Activated CD8-positive, alpha-beta memory T cell treated with anti-CD3 and anti-CD28 coated beads for 4 hours (primary cell): ENCODE data around the gene SPATA33.
"Not testable (repeated sequence)": the region's sequence is repeated elsewhere in the genome, so short reads cannot be mapped to it uniquely, and the experiment has no call there.

Experiments
- DNase-seq, 2 donors: peaks; one replicate each; pipeline ENCODE4 v3.0.0-alpha.2; 2020; ENCODE audit warnings: low read depth in 2 of 2

Gene SPATA33

DNA sequence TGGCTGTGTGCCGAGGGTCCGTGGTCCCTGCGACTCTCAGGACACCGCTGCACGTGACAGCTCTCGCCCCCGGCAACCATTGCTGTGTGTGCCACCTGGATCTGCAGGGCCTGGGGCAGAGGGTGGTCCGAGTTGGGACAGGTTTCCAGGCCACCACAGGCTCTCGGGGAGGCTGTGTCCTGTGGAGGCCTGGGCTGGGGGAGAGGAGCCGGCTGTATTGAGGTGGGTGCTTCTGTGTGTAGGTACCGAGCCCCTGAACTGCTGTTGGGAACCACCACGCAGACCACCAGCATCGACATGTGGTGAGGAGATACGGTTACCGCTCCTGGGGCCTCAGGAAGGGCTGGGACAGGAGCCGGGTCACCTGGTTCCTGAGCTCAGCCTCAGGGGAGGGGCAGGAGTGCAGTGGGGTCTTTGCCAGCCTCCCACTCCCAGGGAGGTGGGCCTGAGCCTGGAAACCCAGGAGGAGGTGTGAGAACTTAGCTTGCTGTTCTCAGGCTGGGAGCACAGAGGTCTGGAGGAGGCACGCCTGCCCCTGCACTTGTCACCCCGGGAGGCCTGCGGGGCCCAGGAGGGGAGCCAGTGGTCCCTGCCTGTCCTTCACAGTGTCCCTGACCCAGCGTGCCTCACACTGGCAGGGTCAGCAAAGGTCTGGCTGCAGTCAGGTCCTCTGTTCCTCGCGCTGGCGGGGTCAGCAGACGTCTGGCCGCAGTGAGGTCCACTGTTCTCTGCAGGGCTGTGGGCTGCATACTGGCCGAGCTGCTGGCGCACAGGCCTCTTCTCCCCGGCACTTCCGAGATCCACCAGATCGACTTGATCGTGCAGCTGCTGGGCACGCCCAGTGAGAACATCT, 36.5 kb downstream of the SPATA33 start:
- no peak for DNase-seq

DNA sequence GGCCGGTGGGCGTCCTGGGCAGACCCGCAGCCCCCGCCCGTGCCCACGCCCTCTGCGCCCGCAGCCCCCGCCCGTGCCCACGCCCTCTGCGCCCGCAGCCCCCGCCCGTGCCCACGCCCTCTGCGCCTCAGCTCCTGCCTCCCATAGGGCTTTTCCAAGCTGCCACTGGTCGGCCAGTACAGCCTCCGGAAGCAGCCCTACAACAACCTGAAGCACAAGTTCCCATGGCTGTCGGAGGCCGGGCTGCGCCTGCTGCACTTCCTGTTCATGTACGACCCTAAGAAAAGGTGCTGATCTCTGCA, 37.1 kb downstream of the SPATA33 start:
- not testable (repeated sequence) for DNase-seq

DNA sequence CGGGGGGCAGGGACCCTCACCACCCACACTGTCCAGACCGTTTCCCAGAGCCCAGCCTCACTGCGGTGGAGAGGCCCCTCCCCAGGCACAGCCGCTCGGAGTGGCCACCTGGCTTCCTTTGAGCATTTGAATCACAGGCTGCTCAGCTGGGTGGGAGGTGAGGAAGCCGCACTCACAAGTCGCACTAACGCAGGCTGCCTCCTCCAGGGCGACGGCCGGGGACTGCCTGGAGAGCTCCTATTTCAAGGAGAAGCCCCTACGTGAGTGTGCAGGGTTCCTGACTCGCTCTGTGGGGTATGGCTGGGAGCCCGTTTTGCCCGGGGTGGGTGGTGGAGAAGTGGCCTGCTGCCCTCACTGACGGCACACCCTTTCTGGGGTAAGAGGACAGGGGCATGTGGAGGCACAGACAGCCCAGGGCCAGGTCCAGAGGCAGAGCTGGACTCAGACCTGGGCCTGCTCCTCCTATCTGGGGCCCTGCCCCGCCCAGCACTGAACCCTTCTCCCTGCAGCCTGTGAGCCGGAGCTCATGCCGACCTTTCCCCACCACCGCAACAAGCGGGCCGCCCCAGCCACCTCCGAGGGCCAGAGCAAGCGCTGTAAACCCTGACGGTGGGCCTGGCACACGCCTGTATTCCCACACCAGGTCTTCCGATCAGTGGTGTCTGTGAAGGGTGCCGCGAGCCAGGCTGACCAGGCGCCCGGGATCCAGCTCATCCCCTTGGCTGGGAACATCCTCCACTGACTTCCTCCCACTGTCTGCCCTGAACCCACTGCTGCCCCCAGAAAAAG, 37.6 kb downstream of the SPATA33 start:
- DNase-seq = no peak

DNA sequence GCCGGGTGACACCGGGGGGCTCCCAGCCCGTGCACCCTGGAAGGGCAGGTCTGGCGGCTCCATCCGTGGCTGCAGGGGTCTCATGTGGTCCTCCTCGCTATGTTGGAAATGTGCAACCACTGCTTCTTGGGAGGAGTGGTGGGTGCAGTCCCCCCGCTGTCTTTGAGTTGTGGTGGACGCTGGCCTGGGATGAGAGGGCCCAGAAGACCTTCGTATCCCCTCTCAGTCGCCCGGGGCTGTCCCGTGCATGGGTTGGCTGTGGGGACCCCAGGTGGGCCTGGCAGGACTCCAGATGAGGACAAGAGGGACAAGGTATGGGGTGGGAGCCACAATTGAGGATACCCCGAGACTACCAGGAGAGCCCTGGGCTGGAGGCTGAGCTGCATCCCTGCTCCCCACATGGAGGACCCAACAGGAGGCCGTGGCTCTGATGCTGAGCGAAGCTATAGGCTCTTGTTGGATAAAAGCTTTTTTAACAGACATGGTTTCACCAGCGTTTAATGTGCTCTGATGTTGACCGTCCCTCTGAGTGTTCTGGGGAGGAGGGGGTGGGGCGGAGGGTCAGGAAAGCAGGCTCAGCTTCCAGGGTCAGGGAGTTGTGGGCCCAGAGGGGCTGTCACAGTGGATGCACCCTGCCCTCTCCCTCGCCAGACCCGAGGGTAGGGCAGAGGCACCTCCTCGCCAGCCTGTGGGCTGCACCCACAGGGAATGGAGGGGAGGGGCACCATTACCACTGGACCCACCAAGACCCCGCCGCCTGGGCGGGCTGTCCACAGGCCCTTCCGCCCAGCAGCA, 38.4 kb downstream of the SPATA33 start:
- DNase-seq = no peak

DNA sequence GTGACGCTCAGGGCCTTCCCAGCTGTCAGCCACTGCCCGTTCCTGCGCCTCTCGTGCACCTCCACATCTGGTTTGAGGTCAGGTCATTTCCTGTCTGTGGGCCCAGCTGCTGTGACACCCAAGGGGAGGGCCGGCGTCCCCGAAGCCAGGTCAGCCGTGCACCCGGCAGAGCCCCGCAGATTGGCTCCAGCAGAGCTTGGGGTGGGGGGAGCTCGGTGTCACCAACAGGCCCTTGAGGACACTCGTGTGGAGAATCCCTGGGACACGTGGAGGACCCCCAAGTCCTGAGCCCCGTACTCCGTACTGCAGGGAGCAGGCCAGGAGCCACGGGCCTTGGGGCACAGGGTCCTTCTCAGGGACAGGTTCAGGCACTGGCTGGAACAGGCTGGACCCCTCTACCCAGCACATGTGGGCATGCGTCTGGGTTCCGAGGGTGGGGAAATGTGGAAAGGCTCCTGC, 39.1 kb downstream of the SPATA33 start:
- no peak for DNase-seq

DNA sequence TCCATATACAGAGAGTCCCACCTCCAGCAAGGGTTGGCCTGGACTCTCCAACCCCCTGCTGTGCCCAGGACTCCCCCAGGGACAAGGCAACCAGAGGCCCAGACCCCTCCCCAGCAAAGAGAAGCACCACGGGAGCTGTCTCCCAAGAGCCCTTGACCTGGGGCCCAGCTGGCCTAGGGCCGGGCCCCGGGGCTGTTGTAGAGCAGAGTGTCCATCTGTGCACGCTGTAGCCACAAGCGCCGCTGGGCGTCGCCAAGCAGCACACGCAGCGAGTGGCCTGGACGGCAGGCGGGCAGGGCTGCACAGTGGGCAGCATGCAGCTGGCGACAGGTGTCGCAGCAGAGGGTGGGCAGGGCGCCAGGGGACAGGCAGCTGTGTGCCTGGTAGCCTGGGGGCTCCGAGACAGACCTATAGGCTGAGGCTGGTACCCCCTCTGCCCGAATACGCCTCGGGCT, 39.6 kb downstream of the SPATA33 start:
- no peak for DNase-seq

DNA sequence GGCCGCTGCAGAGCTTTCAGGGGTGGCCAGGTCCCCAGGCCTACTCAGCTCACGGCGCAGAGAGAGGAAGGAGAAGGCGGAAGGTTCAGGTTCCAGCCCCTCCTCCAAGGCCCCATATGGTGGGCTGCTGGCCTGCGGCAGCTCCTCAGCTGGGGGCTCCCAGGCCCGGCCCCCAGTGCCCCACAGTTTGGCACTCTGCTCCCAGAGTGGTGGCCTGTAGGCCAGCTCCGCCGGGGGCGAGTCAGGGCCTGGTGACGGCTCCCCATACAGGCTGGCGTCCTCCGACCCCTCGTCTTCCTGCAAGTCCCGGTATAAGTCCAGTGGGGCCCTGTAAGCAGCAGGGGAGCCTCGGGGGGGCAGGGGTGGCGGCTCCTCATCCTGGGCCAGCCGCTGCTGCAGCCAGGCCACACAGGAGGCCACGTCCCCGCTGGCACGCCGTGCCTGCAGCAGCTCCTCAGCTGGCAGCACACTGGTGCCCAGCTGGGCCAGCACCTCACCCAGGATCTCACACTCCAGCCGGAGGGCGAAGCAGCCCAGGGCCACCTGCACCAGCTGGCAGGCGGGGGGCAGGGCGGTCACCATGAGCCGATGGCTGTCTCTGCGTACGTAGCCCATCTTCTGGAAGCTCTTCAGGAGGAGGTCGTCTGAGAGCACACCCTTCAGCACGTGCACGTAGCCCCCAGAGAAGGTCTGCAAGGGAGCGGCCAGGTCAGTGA, 40.1 kb downstream of the SPATA33 start:
- no peak for DNase-seq

DNA sequence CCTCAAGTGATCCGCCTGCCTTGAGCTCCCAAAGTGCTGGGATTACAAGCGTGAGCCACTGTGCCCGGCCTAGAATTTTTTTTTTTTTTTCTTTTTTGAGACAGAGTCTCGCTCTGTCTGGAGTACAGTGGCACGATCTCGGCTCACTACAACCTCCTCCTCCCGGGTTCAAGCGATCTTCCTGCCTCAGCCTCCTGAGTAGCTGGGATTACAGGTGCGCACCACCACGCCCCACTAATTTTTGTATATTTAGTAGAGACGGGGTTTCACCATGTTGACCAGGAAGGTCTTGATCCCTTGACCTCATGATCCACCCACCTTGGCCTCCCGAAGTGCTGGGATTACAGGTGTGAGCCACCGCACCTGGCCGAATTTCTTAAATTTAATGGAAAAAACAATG, 41.1 kb downstream of the SPATA33 start:
- not testable (repeated sequence) for DNase-seq

DNA sequence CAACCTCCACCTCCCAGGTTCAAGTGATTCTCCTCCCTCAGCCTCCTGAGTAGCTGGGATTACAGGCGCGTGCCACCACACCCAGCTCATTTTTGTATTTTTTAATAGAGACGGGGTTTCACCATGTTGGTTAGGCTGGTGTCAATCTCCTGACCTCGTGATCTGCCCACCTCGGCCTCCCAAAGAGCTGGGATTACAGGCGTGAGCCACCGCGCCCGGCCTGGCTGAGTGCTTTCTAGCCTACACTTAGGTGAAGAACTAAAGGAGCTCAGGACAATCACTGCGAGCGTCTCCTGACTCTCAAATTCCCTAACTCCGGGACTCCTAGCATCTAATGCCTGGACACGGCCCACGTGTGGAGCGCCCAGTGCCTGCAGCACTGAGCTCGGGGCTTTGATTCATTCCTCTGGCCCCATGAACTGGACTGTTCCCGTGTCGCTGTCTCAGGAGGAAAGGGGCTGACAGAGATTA, 42.0 kb downstream of the SPATA33 start:
- not testable (repeated sequence) for DNase-seq

DNA sequence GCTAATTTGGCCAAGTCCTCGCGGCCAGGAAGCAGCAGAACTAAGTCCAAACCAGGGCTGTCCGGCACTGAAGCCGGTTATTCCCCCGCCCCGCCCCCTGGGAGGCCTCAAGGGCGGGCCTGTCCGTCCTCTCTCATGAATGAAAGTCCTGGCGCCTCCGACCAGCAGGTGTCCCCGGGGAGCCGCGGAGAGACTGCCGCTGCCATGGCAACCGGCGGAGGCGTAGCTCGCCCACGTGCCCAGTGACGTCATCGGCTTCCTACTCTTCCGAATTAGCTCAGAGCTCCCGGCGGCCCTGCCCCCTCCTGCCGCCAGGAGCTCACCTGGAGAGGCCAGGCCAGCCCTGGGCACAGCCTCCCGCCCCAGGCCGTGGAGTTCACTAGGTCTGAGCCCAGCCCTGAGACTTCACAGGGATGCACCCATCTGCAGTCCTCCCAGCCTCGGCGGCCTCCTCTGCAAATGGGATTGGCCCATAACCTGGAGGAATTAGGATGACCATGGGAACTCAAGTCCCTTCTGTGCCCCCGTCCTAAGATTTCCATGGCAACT, 42.5 kb downstream of the SPATA33 start:
- peak; percentile 96 for DNase-seq

DNA sequence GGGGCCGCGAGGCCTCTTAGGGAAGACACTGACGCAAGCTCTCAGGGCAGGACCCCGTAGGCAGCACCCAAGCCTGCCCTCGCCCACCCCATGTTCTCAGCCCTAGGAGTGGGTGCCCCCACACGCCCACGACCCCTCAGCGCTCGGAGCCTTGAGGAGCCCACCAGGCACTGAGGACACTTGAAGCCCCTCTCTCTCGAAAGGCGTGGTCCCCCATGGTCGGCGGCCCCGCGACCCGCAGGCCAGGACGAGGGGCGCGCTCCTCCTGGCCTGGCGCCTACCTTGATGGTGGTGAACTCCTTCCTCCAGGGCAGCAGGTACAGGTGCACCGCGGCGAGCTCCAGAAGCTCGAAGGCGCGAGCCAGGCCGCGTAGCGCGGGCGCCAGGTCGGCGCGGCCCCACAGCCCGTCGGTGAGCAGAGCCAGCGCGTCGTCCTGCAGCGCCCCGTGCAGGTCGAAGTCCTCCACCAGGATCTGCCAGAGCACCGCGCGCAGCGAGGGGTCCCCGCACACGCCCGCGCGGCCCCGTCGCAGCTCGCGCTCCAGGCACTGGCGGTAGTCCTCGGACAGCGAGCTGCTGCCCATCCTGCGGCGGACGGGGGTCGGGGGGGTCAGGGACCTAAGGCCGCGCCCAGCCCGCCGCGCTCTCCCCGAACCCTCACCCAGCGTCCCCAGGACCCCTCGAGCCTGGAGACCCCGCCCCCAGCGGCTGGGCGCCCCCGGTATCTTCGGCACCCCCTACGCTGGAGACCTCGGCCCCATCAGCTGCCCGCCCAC, 43.2 kb downstream of the SPATA33 start:
- DNase-seq = no peak

DNA sequence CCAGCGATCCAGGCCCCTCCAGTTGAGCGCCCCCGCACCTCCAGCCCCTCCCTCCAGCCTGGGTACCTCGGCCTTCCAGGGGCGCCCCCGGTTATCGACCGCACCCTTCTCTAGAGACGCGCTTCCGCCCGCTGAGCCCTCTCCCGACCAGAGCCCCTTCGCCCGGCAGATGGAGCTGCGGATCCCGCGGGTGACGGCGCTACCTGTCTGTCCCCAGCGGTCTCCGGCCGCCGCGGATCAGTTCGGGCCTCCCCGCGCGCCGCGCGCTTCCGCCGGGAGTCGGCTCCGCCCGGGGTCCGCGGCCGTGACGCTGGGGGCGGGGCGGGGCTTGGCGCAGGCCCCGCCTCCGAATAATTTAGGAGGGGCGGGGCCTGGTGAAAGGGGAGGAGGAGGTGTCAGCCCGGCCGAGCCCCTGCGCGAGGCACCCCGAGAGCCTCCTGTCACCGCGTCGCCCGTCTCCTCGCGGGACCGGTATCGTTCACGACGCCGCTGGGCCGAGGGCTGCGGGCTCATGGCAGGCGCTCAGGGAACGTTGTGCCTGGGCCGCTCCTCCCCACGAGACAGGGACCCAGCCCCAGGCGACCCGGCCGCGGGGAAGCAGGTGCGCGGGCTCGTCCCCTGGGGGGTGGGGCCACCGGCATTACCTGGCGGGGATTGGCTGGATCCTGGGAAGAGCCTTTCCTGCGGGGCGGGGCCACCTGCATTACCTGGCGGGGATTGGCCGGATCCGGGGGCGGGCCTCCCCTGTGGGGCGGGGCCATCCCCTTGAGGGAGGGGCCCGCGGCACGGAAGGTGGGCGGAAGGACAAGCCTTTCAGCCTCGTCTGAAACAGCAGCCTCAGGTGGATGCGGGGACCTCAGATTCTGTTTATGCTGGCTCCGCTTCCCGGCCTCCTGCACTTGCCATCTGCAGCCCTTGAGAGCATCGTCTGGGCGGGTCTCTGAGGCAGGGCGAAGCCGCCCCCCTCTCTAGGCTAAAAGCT, 44.1 kb downstream of the SPATA33 start, which contains the start of gene SPATA2L:
SPATA2L (minus strand) TSS at position 281 of the 982 bp plus-strand sequence. CDS start 473 bp downstream, outside the sequence.
- peak; percentile 93 to 96 for DNase-seq

DNA sequence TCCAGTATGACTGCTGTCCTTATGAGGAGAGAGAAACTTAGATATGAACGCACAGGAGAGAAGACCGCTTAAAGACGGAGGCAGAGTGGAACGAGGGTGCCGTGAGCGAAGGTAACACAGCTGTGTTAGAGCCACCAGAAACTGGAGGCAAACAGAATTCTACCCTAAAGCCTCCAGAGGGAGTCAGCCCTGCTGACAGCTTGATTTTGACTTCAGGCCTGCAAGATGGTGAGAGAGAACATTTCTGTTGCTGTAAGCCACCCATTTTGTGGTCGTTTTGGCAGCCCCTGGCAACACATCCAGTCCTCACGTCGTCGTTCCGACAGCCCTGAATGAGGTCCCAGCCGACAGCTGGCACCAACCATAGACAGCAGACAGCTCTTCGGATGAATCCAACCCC, 46.6 kb downstream of the SPATA33 start:
- no peak for DNase-seq

DNA sequence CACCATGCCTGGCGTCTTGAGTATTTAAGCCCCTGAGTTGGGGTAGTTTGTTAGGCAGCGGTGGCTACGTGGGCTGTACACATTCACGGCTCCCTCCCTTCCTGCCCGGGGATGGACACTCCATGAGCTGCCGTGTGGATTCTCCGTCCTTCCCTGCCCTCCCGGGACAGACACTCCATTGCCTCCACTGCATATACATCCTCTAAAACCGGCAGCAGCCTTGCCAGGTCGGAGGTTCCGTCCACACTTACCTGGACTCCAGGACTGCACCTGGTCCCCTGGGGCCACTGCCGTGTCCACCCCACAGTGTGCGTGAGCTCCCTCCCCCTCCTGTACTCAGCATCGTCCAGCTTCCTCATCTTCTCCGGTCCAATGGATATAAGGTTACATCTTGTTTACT, 47.4 kb downstream of the SPATA33 start:
- no peak for DNase-seq

DNA sequence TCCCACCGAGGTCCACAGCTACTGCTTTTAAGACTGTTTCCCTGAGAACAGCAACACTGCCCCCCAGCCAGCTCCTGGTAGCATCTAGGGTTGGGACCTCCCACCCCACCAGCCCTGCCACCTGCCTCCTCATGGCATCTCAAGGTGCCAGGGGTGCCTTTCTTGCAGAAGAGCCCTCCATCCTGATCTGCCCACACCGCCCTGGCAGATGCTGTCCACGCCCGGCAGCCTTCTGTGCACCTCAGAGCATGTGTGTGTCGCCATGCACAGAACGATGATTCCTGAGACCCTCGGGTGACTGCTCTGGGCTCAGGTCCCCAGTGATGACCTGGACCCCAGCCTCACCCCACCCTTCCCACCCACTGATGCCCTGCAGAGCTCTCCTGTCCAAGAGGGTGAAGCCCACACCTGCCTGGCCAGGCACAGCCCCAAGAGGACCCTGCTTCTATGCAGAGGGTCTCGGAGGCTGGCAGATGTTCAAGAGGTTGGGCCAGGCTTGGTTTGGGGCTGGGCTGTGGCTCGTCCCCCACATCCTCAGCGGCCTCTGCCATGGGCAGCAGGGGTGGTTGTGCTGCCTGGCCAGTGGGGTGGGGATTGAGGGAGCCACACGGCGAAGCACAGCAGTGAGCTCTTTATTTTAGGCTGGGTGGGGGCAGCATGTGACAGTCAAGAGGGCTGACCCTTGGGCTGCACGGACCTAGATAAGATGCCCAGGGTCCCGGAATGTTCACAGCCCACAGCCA, 49.1 kb downstream of the SPATA33 start:
- DNase-seq = no peak

DNA sequence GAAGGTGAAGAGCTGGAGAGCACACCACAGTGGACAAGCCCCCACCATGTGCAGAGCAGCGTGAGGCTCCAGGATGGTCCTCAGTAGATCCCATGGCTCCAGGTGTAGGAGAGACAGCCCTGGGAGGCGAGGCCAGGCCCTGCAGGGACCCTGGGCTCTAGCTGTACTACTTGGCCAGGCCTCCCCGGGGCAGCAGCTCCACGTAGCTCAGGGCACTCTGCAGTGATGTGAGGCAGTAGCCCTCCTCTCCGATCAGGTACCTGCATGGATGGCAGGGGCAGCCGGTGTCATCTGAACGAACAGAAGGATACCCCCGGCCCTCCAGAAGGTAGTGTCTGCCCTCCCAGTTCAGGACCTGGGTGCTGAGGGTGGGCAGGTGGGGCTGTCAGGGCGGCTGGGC, 50.1 kb downstream of the SPATA33 start:
- DNase-seq = no peak

DNA sequence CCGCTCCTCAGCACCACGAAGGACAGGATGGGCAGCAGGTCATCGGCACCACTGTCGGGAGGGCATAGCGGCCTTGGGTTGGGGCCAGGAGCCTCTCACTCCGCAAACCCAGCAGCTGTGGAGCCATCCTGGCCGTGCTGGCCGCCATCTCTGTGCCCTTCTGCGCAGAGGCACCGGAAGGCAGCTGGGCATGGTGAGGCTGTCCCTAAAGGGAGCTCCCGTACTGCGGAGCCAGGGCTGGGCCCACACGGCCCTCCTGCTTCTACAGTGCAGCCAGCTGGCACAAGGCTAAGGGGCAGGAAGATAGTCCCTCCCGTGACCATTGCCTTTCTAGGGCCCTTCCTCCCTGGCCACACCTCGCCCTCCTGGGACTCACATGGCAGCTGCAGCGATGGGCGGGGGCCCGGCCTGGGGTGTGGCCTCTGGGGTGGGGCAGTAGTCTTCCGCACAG, 50.9 kb downstream of the SPATA33 start:
- DNase-seq = no peak

DNA sequence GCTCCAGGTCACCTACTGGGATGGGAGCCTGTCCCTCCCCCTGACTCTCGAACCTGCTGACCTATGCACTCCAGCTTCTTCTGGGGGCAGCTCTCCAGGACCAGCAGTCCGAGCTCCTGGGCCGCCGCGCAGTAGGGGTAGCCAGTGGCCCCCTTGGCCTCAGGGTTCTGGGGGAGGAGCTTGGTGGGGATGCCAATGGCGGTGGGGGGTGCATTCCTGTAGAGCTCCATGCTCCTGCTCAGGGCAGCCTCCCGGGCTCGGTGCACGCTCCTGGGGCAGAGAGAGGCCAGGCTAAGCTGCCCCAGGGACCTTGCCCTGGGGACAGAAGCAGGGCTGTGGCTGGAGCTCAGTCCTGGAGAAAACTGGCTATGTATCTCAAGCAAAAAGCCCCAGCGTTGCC, 51.5 kb downstream of the SPATA33 start:
- no peak for DNase-seq
